ENCODE data around the gene CCDC91. TPM values are rescaled to one million over a fixed set of nuclear protein-coding genes. Genes with fewer than 3 reads are reported as not detected.

The CCDC91 gene
- total RNA-seq, 1 experiment from 2014 or later = 35.9 TPM

GRCh38 chr12:28218875-28219274, 28.6 kb downstream of the CCDC91 start:
- H3K4me1 Mint-ChIP-seq (ENCODE audit: insufficient read depth, unreplicated experiment) = no peaks in the 10 kb centered on the region

GRCh38 chr12:28219827-28220226, 29.6 kb downstream of the CCDC91 start:
- POLR2A ChIA-PET = interaction anchor here (0.6 to 1.1 kb wide), 2 partner anchors 23 to 27 kb away, joined by 3 read pairs; no protein-coding TSS in a partner anchor
- Mint-ChIP-seq H3K27ac (ENCODE audit: low read depth, unreplicated experiment) (no peak overlapping the region), H3K4me1 (ENCODE audit: insufficient read depth, unreplicated experiment) (no peaks in the 10 kb centered on the region), H3K27me3 (ENCODE audit: insufficient read depth, unreplicated experiment) (no peaks in the 10 kb centered on the region), H3K9me3 (ENCODE audit: unreplicated experiment) (peaks cover 21% of the 10 kb centered on the region), H3K4me3 (ENCODE audit: unreplicated experiment) (no peak overlapping the region), H3K36me3 (ENCODE audit: insufficient read depth, unreplicated experiment) (no peaks in the 10 kb centered on the region)
- BruUV-seq (replicated peaks) = no TSS peak
- CTCF ChIA-PET = interaction anchor here (1.1 kb wide), 1 partner anchor 26 kb away, joined by 3 read pairs; no protein-coding TSS in a partner anchor
- DNase-seq (ENCODE audit: unreplicated experiment) = no peak
- no peak for TF ChIP-seq CTCF (IDR thresholded peaks at IDR 0.05; ENCODE audit: unreplicated experiment)
- intact Hi-C loops (cut with micrococcal nuclease) = no loop called here

More at GRCh38 chr12:28218875-28219274, 28.6 kb downstream of the CCDC91 start:
- intact Hi-C loops (cut with micrococcal nuclease) = no loop called here
- no peak overlapping the region for H3K27ac Mint-ChIP-seq (ENCODE audit: low read depth, unreplicated experiment)
- H3K9me3 Mint-ChIP-seq (ENCODE audit: unreplicated experiment) = peaks cover 21% of the 10 kb centered on the region
- no peak for DNase-seq (ENCODE audit: unreplicated experiment)
- no TSS peak for BruUV-seq (replicated peaks)
- ChIA-PET CTCF (interaction anchor here (1.1 kb wide), 1 partner anchor 25 kb away, joined by 3 read pairs; no protein-coding TSS in a partner anchor), POLR2A (interaction anchor here (0.7 to 1.1 kb wide), 2 partner anchors 11 to 26 kb away, joined by 3 read pairs; no protein-coding TSS in a partner anchor)
- H3K27me3 Mint-ChIP-seq (ENCODE audit: insufficient read depth, unreplicated experiment) = no peaks in the 10 kb centered on the region
- no peak overlapping the region for H3K4me3 Mint-ChIP-seq (ENCODE audit: unreplicated experiment)
- no peaks in the 10 kb centered on the region for H3K36me3 Mint-ChIP-seq (ENCODE audit: insufficient read depth, unreplicated experiment)
- TF ChIP-seq CTCF (IDR thresholded peaks at IDR 0.05; ENCODE audit: unreplicated experiment) = no peak

- intact Hi-C loops (cut with micrococcal nuclease) = no loop called here
- no peak for DNase-seq (ENCODE audit: unreplicated experiment)
- Mint-ChIP-seq H3K9me3 (ENCODE audit: unreplicated experiment) (peaks cover 21% of the 10 kb centered on the region), H3K36me3 (ENCODE audit: insufficient read depth, unreplicated experiment) (no peaks in the 10 kb centered on the region), H3K27me3 (ENCODE audit: insufficient read depth, unreplicated experiment) (no peaks in the 10 kb centered on the region), H3K27ac (ENCODE audit: low read depth, unreplicated experiment) (no peak overlapping the region), H3K4me1 (ENCODE audit: insufficient read depth, unreplicated experiment) (peaks cover 7% of the 10 kb centered on the region), H3K4me3 (ENCODE audit: unreplicated experiment) (no peak overlapping the region)
- TF ChIP-seq CTCF (IDR thresholded peaks at IDR 0.05; ENCODE audit: unreplicated experiment) = no peak
- POLR2A ChIA-PET = interaction anchor here (0.6 to 2.7 kb wide), 3 partner anchors 9 to 1317 kb away, joined by 3 to 9 read pairs (median 4); partner anchors contain the start of gene CCDC91
- CTCF ChIA-PET = no interaction called here
- BruUV-seq (replicated peaks) = no TSS peak
These were observed 31.9 kb downstream of the CCDC91 start for GRCh38 chr12:28222081-28222700.

- peaks cover 14% of the 10 kb centered on the region for H3K9me3 Mint-ChIP-seq (ENCODE audit: unreplicated experiment)
- CTCF ChIA-PET = interaction anchor here (0.6 kb wide), 1 partner anchor 684 kb away, joined by 3 read pairs; no protein-coding TSS in a partner anchor
- H3K4me3 Mint-ChIP-seq (ENCODE audit: unreplicated experiment) = no peak overlapping the region
These were observed 32.8 kb downstream of the CCDC91 start for GRCh38 chr12:28223025-28223554.

More at GRCh38 chr12:28223025-28223554, 32.8 kb downstream of the CCDC91 start:
- DNase-seq (ENCODE audit: unreplicated experiment) = no peak
- Mint-ChIP-seq H3K27ac (ENCODE audit: low read depth, unreplicated experiment) (no peak overlapping the region), H3K27me3 (ENCODE audit: insufficient read depth, unreplicated experiment) (no peaks in the 10 kb centered on the region), H3K36me3 (ENCODE audit: insufficient read depth, unreplicated experiment) (no peaks in the 10 kb centered on the region), H3K4me1 (ENCODE audit: insufficient read depth, unreplicated experiment) (peaks cover 8% of the 10 kb centered on the region)
- TF ChIP-seq CTCF (IDR thresholded peaks at IDR 0.05; ENCODE audit: unreplicated experiment) = no peak
- no TSS peak for BruUV-seq (replicated peaks)
- intact Hi-C loops (cut with micrococcal nuclease) = no loop called here
- POLR2A ChIA-PET = interaction anchor here (0.6 to 2.7 kb wide), 3 partner anchors 9 to 1318 kb away, joined by 3 to 9 read pairs (median 4); no protein-coding TSS in a partner anchor

Data from MCF 10A (cell line).